NCI-H748 (cell line): ENCODE results near the gene DNASE1.

Source experiments
- DNase-seq: peaks from one replicate; lab custom pipeline; 2025; ENCODE audit not compliant: unreplicated experiment; lab: John Stamatoyannopoulos, UW

DNASE1 gene

GRCh38 chr16:3694051-3694450, 39.6 kb downstream of the DNASE1 start:
- DNase-seq = no peak

- no peak for DNase-seq
Measured at GRCh38 chr16:3695610-3696369, 41.3 kb downstream of the DNASE1 start.

DNA sequence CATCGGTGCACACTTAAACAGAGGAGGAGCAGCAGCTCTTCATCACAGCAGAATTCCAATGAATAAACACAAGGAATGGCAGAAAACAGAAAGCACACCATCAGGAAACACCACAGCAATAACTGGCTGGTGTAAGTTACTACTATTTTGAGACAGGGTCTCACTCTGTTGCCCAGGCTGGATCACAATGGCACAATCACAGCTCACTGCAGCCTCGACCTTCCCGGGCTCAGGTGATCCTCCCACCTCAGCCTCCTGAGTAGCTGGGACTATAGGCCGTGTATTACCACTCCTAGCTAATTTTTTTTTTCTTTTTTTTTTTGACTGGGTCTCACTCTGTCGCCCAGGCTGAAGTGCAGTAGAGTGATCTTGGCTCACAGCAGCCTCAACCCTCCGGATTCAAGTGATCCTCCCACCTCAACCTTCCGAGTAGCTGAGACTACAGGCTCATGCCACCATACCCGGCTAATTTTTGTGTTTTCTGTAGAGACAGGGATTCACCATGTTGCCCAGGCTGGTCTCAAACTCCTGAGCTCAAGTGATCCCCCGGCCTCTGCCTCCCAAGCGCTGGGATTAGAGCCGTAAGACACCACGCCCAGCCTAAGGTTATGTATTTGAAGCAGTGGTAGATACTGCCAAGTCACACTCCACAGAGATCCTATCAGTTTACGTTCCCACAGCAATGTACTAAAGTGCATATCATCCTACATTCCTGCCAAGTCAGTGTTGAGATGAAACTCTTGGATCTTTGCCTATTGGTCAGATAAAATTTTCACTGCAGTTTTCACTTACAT, 42.1 kb downstream of the DNASE1 start:
- no peak for DNase-seq

GRCh38 chr16:3698941-3699340, 44.5 kb downstream of the DNASE1 start:
- no peak for DNase-seq

GRCh38 chr16:3701531-3701930, 47.0 kb downstream of the DNASE1 start:
- no peak for DNase-seq

- DNase-seq = no peak
Measured at GRCh38 chr16:3702082-3702481, 47.6 kb downstream of the DNASE1 start.

- DNase-seq = no peak
Measured at GRCh38 chr16:3706253-3707012, 51.9 kb downstream of the DNASE1 start.
